GM12878 (cell line): Measurements from ENCODE around the gene SKA3. TPM values are rescaled to one million over a fixed set of nuclear protein-coding genes. Genes with fewer than 3 reads are reported as not detected.

Experiments used
- ATAC-seq: fragments of 200-7000 bp; cut with Tn5 transposase; 3 replicates; pipeline ENCODE4 v1.9.1; 2020; ENCODE audit warnings: mild to moderate bottlenecking, moderate library complexity
- BruUV-seq: library from RNA; stranded (reverse); fragments of 400-500 nt; replicated peaks from 2 replicates; lab custom pipeline; 2021; lab: Mats Ljungman, UMichigan
- CTCF ChIA-PET: fragments of 300-600 bp; sonication (Branson Sonifier 250); formaldehyde crosslinking; extraction: SDS; loops from one replicate; lab custom pipeline; 2021; ENCODE audit warnings: inconsistent platforms; lab: Yijun Ruan, JAX
- POLR2A ChIA-PET: fragments of 350-600 bp; formaldehyde crosslinking; extraction: SDS; loops from one replicate; lab custom pipeline; 2021; ENCODE audit warnings: inconsistent platforms; lab: Charles Lee
- RAD21 ChIA-PET: fragments of 300-600 bp; sonication (Branson Sonifier 250); formaldehyde crosslinking; loops from one replicate; lab custom pipeline; 2023; ENCODE audit warnings: antibody characterized with exemption; ENCODE audit not compliant: unreplicated experiment; lab: Charles Lee
- SMC1A ChIA-PET: fragments of 300-600 bp; sonication (Branson Sonifier 250); formaldehyde crosslinking; loops from one replicate; lab custom pipeline; 2023; ENCODE audit not compliant: unreplicated experiment, uncharacterized antibody; lab: Charles Lee
- DNase-seq: peaks from one replicate; pipeline ENCODE4 v3.0.0-alpha.2; 2011; ENCODE audit warnings: low read depth, low spot score
- FAIRE-seq: peaks from 3 replicates; lab custom pipeline; 2011; peaks lifted over from hg19 to GRCh38; lab: Jason Lieb, UNC
- H2AFZ ChIP-seq: 2 replicates; pipeline ENCODE4 v1.6.0; 2011; ENCODE audit warnings: low read depth, low read length, control low read depth; ENCODE audit not compliant: control insufficient read depth
- H3K27ac ChIP-seq: 2 replicates; pipeline ENCODE4 v1.5.1; 2011; ENCODE audit warnings: control low read depth; ENCODE audit not compliant: control insufficient read depth, insufficient read depth
- H3K27me3 ChIP-seq, 2 experiments: replicated peaks in 1 of 2; 2 replicates each; pipeline versions ENCODE4 v1.6.0 to v1.6.1; 2011; ENCODE audit warnings: low read length in 1 of 2; ENCODE audit not compliant: control insufficient read depth in 2 of 2, insufficient read depth in 2 of 2
- H3K36me3 ChIP-seq, 2 experiments: 2 replicates each; pipeline ENCODE4 v1.5.1; 2011; ENCODE audit warnings: low read length in 1 of 2; ENCODE audit not compliant: control insufficient read depth in 2 of 2, insufficient read depth in 2 of 2
- H3K4me1 ChIP-seq: 2 replicates; pipeline ENCODE4 v1.6.1; 2011; ENCODE audit warnings: mild to moderate bottlenecking, low read length, moderate library complexity, mixed read lengths; ENCODE audit not compliant: control insufficient read depth, insufficient read depth
- H3K4me2 ChIP-seq: 2 replicates; pipeline ENCODE4 v1.6.0; 2011; ENCODE audit warnings: control low read depth; ENCODE audit not compliant: control insufficient read depth, insufficient read depth
- H3K4me3 ChIP-seq: fragments of 200-600 bp; sonication (generic); 2 replicates; pipeline ENCODE4 v1.5.1; 2016
- H3K79me2 ChIP-seq: 2 replicates; pipeline ENCODE4 v1.6.0; 2011; ENCODE audit warnings: low read length; ENCODE audit not compliant: control insufficient read depth, insufficient read depth
- H3K9ac ChIP-seq: 2 replicates; pipeline ENCODE4 v1.8.0; 2011; ENCODE audit warnings: low read length, control low read depth, mixed read lengths; ENCODE audit not compliant: control insufficient read depth, insufficient read depth
- H3K9me3 ChIP-seq: replicated peaks from 3 replicates; pipeline ENCODE4 v1.5.1; 2011; ENCODE audit warnings: mild to moderate bottlenecking, low read length; ENCODE audit not compliant: control insufficient read depth, insufficient read depth
- H4K20me1 ChIP-seq: 2 replicates; pipeline ENCODE4 v1.6.0; 2011; ENCODE audit not compliant: control insufficient read depth, insufficient read depth
- BACH1 ChIP-seq: fragments of 450-650 bp; IDR thresholded peaks from 2 replicates; pipeline ENCODE4 v1.6.1; 2017; ENCODE audit warnings: mild to moderate bottlenecking, borderline replicate concordance
- DPF2 ChIP-seq: fragments of 450-650 bp; IDR thresholded peaks from 2 replicates; pipeline ENCODE4 v1.6.1; 2017; ENCODE audit warnings: mild to moderate bottlenecking
- ETV6 ChIP-seq, 2 experiments: fragments of 450-650 bp in 1 of 2; IDR thresholded peaks in 1 of 2; conservative IDR thresholded peaks in 1 of 2; 2 replicates each; pipeline ENCODE4 v1.6.1; 2014; ENCODE audit warnings: antibody characterized with exemption in 1 of 2, borderline replicate concordance in 1 of 2, low read depth in 1 of 2, mild to moderate bottlenecking in 1 of 2, moderate library complexity in 1 of 2
- EZH2 ChIP-seq: IDR thresholded peaks from 2 replicates; pipeline ENCODE4 v1.6.1; 2012; ENCODE audit warnings: low read depth, mild to moderate bottlenecking, control low read depth, inconsistent platforms, low read length, borderline replicate concordance; ENCODE audit not compliant: control insufficient read depth
- IKZF2 ChIP-seq, 2 experiments: fragments of 450-650 bp; IDR thresholded peaks; 2 replicates each; pipeline ENCODE4 v1.6.1; 2017; ENCODE audit warnings: mild to moderate bottlenecking in 2 of 2, moderate library complexity in 2 of 2
- MTA2 ChIP-seq: fragments of 450-650 bp; IDR thresholded peaks from 2 replicates; pipeline ENCODE4 v1.6.1; 2016; ENCODE audit warnings: low read depth, mild to moderate bottlenecking, moderate library complexity
- MXI1 ChIP-seq: fragments of 150-350 bp; IDR thresholded peaks from 2 replicates; pipeline ENCODE4 v1.6.1; 2011; ENCODE audit warnings: low read depth, mild to moderate bottlenecking, inconsistent platforms, low read length, improper control_type of control experiment
- NFYA ChIP-seq: IDR thresholded peaks from 2 replicates; pipeline ENCODE4 v1.6.1; 2011; ENCODE audit warnings: low read depth, mild to moderate bottlenecking, low read length, improper control_type of control experiment, borderline replicate concordance
- POLR2A ChIP-seq: IDR thresholded peaks from 2 replicates; pipeline ENCODE4 v1.6.1; 2011; ENCODE audit warnings: low read depth, mild to moderate bottlenecking, low read length
- RCOR1 ChIP-seq: conservative IDR thresholded peaks from 2 replicates; pipeline ENCODE4 v1.6.1; 2012; ENCODE audit warnings: low read depth, low read length, improper control_type of control experiment
- WGBS: methylation state at CpG from one replicate; pipeline ENCODE4 v1.1.6; 2016; ENCODE audit warnings: low lambda C conversion rate; ENCODE audit not compliant: insufficient replicate concordance, insufficient coverage; ENCODE audit errors: missing lambda C conversion rate; 5-methylcytosine and 5-hydroxymethylcytosine counted together
- in situ Hi-C: fragments of 300-500 bp; cut with MboI; formaldehyde crosslinking; loops from 9 replicates; pipeline ENCODE4 v1.14.3; 2018; ENCODE audit warnings: mixed read lengths
- intact Hi-C: fragments of 100-400 bp; cut with micrococcal nuclease; formaldehyde crosslinking; loops from one replicate; pipeline ENCODE4 v1.14.2; 2022; ENCODE audit not compliant: unreplicated experiment
- polyA plus RNA-seq, 11 experiments: library from polyadenylated mRNA; depleted of rRNA in 4 of 11; unstranded in 6 of 11; stranded (reverse) in 5 of 11; fragments of >200 nt; fragmentation: Nextera tagmentation in 4 of 11; fragmentation: Illumina TruSeq in 1 of 11; extraction: Ambion mirVana in 4 of 11; extraction: Trizol in 1 of 11; gene quantifications; 1 replicate in 1 of 11; 2 replicates in 10 of 11; pipeline versions ENCODE4 v1.2.1 to v1.2.3, GENCODE V29; 2011 to 2016; ENCODE audit warnings: inconsistent platforms in 2 of 11, missing spikeins in 2 of 11, low read depth in 1 of 11
- total RNA-seq, 4 experiments: library from RNA; depleted of rRNA in 3 of 4; stranded (reverse); fragments of >200 nt in 3 of 4; fragmentation: Illumina TruSeq in 1 of 4; extraction: Trizol in 1 of 4; gene quantifications; 2 replicates each; pipeline versions ENCODE4 v1.2.1 to v1.2.3, GENCODE V29; 2013 to 2021
- TF ChIP-seq, protein P1 (sequence below): fragments of 450-650 bp; IDR thresholded peaks from 2 replicates; pipeline ENCODE4 v1.6.1; 2017; ENCODE audit warnings: low read depth, mild to moderate bottlenecking, moderate library complexity
- TF ChIP-seq, protein P2 (sequence below): fragments of 450-650 bp; IDR thresholded peaks from 2 replicates; pipeline ENCODE4 v1.6.1; 2018; ENCODE audit warnings: mild to moderate bottlenecking, low read depth, moderate library complexity; ENCODE audit not compliant: partially characterized antibody
- TF ChIP-seq, protein P3 (sequence below), 3 experiments: IDR thresholded peaks in 2 of 3; conservative IDR thresholded peaks in 1 of 3; 2 replicates each; pipeline ENCODE4 v1.5.1; 2011; ENCODE audit warnings: low read depth in 3 of 3, low read length in 3 of 3, mild to moderate bottlenecking in 3 of 3, control low read depth in 2 of 3, moderate library complexity in 2 of 3, inconsistent platforms in 1 of 3, mixed read lengths in 1 of 3; ENCODE audit not compliant: control insufficient read depth in 2 of 3, insufficient read depth in 1 of 3; ENCODE audit errors: extremely low read depth in 1 of 3
- TF ChIP-seq, protein P4 (sequence below): fragments of 450-650 bp; IDR thresholded peaks from 2 replicates; pipeline ENCODE4 v1.6.1; 2014; ENCODE audit warnings: mild to moderate bottlenecking

SKA3 gene
- total and polyA plus RNA-seq, 10 of the 15 experiments (the other 5 are each of a cell fraction or from before 2014, with no cell fraction given): 13.5 to 69.7 (median 26.3) TPM

DNA sequence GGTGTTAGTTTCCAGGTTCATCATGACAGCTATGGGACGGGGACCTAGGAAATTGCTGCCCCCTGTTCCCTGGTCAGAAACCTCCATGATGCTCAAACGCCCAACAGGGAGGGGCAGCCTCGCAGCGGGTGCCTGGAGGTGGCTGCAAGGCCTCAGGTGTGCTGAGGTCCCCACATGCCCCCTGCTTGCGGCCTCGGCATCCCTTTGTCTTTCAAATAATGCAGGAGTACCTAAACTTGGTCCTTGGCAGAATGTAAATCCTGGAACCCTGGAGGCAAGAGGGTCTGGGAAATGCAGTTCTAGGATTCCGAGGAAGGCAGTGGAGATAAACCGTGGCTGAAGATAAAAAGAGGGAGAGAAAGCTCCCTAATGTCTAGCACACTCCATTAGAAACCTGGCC is 52.4 kb downstream of the SKA3 start (continued):
- TF ChIP-seq EZH2 (no peak), ETV6 (conservative IDR thresholded peaks at IDR 0.05 in 1 of 2, IDR thresholded peaks at IDR 0.05 in 1 of 2; ENCODE audit: borderline replicate concordance in 1 of 2, low read depth in 1 of 2) (no peak)

DNA sequence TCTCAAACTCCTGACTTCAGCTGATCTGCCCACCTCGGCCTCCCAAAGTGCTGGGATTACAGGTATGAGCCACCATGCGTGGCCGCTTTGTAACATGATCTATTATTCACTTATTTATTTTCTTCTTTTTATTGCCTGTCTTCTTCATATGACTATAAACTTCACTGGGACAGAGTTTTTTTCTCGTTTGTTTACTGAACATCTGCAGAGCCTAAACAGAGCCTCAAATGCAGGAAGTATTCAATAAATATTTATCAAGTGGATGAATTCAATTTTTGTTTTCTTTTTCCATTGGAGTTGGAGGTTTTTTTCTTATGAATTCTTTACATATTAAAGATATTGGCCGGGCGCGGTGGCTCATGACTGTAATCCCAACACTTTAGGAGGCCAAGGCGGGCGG is 54.7 kb downstream of the SKA3 start:
- BruUV-seq: no TSS peak
- SMC1A ChIA-PET: interaction anchor here (0.6 kb wide), 1 partner anchor 97 kb away, joined by 3 read pairs; no protein-coding TSS in a partner anchor
- FAIRE-seq: no peak
- TF ChIP-seq MTA2 (no peak), IKZF2 (IDR thresholded peaks at IDR 0.05) (no peak), MXI1 (no peak), DPF2 (no peak), BACH1 (no peak), POLR2A (no peak), RCOR1 (no peak), NFYA (no peak)
- TF ChIP-seq, protein P1, sequence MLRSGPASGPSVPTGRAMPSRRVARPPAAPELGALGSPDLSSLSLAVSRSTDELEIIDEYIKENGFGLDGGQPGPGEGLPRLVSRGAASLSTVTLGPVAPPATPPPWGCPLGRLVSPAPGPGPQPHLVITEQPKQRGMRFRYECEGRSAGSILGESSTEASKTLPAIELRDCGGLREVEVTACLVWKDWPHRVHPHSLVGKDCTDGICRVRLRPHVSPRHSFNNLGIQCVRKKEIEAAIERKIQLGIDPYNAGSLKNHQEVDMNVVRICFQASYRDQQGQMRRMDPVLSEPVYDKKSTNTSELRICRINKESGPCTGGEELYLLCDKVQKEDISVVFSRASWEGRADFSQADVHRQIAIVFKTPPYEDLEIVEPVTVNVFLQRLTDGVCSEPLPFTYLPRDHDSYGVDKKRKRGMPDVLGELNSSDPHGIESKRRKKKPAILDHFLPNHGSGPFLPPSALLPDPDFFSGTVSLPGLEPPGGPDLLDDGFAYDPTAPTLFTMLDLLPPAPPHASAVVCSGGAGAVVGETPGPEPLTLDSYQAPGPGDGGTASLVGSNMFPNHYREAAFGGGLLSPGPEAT: no peak
- TF ChIP-seq, protein P2, sequence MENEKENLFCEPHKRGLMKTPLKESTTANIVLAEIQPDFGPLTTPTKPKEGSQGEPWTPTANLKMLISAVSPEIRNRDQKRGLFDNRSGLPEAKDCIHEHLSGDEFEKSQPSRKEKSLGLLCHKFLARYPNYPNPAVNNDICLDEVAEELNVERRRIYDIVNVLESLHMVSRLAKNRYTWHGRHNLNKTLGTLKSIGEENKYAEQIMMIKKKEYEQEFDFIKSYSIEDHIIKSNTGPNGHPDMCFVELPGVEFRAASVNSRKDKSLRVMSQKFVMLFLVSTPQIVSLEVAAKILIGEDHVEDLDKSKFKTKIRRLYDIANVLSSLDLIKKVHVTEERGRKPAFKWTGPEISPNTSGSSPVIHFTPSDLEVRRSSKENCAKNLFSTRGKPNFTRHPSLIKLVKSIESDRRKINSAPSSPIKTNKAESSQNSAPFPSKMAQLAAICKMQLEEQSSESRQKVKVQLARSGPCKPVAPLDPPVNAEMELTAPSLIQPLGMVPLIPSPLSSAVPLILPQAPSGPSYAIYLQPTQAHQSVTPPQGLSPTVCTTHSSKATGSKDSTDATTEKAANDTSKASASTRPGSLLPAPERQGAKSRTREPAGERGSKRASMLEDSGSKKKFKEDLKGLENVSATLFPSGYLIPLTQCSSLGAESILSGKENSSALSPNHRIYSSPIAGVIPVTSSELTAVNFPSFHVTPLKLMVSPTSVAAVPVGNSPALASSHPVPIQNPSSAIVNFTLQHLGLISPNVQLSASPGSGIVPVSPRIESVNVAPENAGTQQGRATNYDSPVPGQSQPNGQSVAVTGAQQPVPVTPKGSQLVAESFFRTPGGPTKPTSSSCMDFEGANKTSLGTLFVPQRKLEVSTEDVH: no peak
- TF ChIP-seq, protein P3, sequence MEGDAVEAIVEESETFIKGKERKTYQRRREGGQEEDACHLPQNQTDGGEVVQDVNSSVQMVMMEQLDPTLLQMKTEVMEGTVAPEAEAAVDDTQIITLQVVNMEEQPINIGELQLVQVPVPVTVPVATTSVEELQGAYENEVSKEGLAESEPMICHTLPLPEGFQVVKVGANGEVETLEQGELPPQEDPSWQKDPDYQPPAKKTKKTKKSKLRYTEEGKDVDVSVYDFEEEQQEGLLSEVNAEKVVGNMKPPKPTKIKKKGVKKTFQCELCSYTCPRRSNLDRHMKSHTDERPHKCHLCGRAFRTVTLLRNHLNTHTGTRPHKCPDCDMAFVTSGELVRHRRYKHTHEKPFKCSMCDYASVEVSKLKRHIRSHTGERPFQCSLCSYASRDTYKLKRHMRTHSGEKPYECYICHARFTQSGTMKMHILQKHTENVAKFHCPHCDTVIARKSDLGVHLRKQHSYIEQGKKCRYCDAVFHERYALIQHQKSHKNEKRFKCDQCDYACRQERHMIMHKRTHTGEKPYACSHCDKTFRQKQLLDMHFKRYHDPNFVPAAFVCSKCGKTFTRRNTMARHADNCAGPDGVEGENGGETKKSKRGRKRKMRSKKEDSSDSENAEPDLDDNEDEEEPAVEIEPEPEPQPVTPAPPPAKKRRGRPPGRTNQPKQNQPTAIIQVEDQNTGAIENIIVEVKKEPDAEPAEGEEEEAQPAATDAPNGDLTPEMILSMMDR (IDR thresholded peaks at IDR 0.05 in 2 of 3, conservative IDR thresholded peaks at IDR 0.05 in 1 of 3; ENCODE audit: control insufficient read depth in 2 of 3, extremely low read depth in 1 of 3, insufficient read depth in 1 of 3, low read depth in 3 of 3, low read length in 3 of 3): no peak
- TF ChIP-seq, protein P4, sequence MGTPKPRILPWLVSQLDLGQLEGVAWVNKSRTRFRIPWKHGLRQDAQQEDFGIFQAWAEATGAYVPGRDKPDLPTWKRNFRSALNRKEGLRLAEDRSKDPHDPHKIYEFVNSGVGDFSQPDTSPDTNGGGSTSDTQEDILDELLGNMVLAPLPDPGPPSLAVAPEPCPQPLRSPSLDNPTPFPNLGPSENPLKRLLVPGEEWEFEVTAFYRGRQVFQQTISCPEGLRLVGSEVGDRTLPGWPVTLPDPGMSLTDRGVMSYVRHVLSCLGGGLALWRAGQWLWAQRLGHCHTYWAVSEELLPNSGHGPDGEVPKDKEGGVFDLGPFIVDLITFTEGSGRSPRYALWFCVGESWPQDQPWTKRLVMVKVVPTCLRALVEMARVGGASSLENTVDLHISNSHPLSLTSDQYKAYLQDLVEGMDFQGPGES: no peak

More for the DNA sequence above, 54.7 kb downstream of the SKA3 start:
- Histone ChIP-seq H3K4me3 (no peak overlapping the region), H3K27me3 (no peaks in the 10 kb centered on the region), H2AFZ (no peak overlapping the region), H4K20me1 (no peaks in the 10 kb centered on the region), H3K4me1 (no peaks in the 10 kb centered on the region), H3K79me2 (no peaks in the 10 kb centered on the region), H3K4me2 (no peak overlapping the region), H3K27ac (no peak overlapping the region), H3K9me3 (no peaks in the 10 kb centered on the region), H3K9ac (no peak overlapping the region), H3K36me3 (no peaks in the 10 kb centered on the region)
- DNase-seq (no peak), ATAC-seq (no peak)
- ChIA-PET POLR2A (no interaction called here), CTCF (no interaction called here), RAD21 (no interaction called here)
- 68% methylated on average over 9 of the region's 9 CpGs for WGBS
- intact Hi-C loops: no loop called here
- in situ Hi-C loops: loop anchor here (25.0 kb wide), 1 partner anchor 1666 kb away; no protein-coding TSS in a partner anchor
